ENCODE measurements around the gene MYL4.
"Not testable (repeated sequence)": the region's sequence is repeated elsewhere in the genome, so short reads cannot be mapped to it uniquely, and the experiment has no call there.

Gene MYL4

DNA sequence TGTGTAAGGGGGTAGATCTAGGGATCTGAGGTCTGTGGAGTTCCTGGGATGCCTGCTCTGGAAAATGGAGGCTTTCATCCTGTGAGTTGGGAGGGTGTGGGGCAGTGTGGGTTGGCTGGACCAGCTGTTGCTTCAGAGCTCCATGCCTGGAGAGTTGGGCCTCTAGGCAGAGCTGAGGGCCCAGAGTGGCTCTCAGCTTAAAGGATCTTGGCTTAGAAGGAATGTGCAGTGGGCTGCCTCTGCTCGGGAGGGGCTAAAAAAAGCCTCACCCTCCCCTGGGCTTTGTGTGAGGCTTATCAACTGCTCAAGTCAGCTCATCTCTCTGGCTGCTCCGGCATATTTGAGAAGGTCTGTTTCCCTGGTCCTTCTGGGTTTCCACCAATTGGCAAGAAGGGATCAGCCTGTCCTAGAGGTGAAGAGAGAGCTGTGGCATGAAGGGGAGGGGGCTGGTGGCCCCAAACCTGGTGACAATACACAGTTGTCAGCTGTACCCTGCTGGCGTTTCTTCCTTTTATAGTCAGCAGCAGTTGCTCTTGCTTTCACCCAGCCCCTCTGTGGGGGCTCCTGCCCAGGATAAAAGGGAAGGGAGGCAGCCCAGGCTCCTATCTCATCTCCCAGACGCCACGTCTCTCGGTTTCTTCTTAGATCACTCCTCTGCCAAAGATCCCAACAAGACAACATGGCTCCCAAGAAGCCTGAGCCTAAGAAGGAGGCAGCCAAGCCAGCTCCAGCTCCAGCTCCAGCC is at the start of gene MYL4:
Gene MYL4, plus strand, starts transcription at position 605 of the 745 bp plus-strand sequence. Its CDS starts 75 bp downstream, at position 680.
- no peak for DNase-seq (ENCODE audit: low read depth in 2 of 3, low spot score in 1 of 3)

DNA sequence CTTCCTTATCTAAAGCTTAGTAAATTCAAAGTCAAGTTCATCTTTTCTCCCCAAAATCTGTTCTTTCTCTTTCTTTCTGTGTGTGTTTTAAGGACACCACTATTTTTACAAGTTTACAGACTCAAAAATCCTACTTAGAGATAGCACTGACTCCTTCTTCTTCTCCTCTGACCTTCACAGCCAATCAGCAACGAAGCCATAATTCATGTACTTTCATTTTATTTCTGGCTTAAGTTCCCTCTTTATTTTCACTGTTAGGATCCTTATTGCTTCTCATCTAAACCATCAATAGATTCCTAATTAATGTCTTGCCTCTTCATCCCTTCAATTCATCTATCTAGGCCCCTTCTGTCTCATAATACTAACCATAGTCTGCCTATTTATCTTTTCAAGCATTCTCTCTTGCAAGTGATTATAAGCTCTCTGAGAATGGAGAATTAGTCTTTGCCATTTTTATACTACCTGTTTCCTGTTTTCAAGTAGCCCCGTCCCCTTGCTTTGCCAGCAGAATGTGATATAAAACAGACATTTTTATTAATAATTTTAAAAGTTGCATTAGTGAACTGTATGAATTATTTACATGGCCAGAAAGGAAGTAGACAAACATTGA is 47.0 kb upstream of the MYL4 start:
- DNase-seq (ENCODE audit: low read depth in 2 of 3, low spot score in 1 of 3): no peak

DNA sequence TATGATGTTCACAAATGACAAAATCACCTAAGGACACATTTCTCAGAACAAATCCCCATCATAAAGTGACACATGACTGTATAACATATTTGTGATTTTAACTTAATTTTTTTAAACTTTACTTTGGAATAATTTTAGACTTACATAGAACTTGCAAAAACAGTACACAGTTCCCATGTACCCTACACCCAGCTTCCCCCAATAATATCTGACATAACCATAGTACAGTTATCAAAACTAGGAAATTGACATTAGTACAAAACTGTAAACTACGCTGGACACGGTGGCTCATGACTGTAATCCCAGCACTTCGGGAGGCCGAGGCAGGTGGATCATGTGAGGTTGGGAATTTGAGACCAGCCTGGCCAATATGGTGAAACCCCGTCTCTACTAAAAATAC is 44.9 kb upstream of the MYL4 start:
- DNase-seq (ENCODE audit: low read depth in 2 of 3, low spot score in 1 of 3): no peak

DNA sequence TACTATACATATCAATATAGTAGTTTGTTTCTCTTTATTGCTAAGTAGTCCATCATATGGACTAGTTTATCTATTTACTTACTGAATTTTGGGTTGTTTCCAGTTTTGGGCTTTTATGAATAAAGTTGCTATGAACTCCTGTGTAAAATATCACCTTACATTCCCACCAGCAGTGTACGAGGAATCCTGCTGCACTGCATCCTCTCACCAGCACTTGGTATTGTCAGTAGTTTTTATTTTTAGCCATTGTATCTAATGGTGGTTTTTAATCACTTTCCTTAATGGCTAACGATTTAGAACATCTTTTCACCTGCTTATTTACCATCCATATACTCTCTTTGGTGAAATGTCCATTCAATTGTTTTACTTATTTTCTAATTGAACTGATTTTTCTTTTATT is 44.0 kb upstream of the MYL4 start:
- no peak for DNase-seq (ENCODE audit: low read depth in 2 of 3, low spot score in 1 of 3)

DNA sequence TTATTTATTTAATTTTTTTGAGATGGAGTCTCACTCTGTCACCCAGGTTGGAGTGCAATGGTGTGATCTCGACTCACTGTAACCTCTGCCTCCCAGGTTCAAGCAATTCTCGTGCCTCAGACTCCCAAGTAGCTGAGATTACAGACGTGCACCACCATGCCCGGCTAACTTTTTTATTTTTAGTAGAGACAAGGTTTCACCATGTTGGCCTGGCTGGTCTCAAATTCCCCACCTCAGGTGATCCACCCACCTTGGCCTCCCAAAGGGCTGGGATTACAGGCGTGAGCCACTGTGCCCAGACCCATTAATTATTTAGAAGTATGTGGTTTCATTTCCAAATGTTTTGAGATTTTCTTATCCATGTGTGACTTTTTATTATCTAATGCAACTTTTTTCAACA is 42.3 kb upstream of the MYL4 start:
- not testable (repeated sequence) for DNase-seq (ENCODE audit: low read depth in 2 of 3, low spot score in 1 of 3)

DNA sequence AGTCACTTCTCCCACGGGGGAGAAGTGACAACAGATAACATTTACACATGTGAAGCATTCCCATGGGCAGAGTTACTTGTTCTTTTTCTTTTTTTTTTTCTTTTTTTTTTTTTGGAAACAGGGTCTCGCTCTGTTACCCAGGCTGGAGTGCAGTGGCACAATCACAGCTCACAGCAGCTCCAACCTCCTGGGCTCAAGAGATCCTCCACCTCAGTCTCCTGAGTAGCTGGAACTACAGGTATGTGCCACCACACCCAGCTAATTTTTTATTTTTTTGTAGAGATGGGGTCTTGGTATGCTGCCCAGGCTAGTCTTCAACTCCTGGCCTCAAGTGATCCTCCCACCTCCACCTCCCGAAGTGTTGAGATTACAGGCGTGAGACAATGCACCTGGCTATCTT is 40.3 kb upstream of the MYL4 start:
- DNase-seq (ENCODE audit: low read depth in 2 of 3, low spot score in 1 of 3): not testable (repeated sequence)

DNA sequence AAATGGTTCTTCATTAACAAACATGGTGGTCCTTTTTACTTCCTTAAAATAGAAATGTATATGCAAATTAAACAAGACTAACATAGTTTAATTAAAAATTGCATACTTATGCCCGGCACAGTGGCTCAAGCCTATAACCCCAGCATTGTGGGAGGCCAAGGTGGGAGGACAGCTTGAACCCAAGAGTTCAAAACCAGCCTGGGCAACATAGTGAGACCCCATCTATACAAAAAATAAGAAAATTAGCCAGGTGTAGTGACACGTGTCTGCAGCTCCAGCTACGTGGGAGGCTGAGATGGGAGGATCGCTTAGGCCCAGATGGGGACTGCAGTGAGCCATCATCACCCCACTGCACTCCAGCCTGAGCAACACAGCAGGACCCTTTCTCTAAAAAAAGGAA is 38.4 kb upstream of the MYL4 start:
- no peak for DNase-seq (ENCODE audit: low read depth in 2 of 3, low spot score in 1 of 3)

DNA sequence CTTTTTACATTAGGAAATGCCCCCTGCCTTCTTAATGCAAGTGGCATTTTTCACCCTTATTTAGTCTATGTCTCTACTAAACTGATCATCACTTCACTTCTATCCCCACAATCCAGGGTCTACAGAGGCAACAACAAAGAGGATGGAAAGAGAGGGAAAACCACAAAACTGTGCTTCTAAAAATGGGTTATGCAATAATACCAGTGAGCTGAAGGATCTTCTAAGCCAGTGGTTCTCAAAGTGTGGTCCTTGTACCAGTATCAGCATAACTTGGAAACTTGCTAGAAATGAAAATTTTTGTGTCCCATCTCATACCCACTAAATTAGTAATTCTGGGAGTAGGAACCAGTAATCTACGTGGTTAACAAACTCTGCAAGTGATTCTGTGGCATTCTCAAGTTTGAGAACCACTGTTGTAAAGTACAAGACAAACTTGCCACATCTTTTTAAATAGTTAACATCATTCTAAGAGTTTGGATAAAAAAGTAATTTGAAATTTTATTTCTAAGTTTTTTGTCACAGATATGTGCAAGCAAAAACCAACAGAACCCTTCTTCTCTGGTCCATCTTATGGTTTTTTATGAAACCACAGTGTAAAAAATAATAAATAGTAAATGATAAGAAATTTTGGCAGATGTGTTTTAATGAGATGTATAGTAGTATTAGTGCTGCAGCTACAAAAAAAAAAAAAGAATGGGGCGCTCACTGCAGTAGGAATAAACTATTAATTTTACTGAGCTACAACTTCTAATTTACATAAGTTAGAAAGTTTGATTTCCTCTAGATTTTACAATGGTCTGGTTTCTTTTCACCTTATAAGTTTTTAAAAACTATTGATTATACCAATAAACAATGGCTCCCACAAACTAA is 36.2 kb upstream of the MYL4 start:
- DNase-seq (ENCODE audit: low read depth in 2 of 3, low spot score in 1 of 3): no peak

DNA sequence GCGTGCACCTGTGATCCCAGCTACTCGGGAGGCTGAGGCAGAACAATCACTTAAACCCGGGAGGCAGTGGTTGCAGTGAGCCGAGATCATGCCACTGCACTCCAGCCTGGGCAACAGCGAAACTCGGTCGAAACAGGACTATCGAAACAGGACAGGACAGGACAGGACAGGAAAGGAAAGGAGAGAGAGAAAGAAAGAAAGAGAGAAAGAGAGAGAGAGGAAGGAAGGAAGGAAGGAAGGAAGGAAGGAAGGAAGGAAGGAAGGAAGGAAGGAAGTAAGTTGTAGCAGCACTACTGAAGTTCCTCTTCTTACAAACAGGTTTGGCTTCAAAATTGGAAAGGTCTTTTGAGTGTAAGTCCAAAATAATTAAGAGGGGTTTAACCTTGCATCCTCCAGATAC is 34.3 kb upstream of the MYL4 start:
- DNase-seq (ENCODE audit: low read depth in 2 of 3, low spot score in 1 of 3): not testable (repeated sequence)

DNA sequence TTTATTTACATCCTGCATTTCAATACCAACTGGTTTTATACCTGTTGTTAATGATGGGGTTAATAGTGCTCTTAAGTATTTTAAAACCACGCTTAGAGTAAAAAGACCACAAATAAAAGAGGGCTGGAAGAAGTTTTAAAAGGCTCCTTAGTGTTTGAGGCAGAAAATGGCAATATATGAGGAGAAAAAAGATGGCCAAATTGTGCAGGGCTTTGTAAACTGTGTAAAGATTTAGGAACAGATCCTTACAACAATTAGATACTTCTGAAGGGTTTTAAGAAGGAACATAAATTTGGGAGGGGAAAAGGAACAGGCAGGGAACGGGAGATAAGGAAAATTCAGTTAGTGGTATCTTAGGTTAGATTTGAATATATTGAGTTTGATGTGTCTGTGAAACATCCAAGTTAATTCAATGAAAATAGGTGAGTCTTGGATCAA is 32.7 kb upstream of the MYL4 start:
- DNase-seq (ENCODE audit: low read depth in 2 of 3, low spot score in 1 of 3): no peak

DNA sequence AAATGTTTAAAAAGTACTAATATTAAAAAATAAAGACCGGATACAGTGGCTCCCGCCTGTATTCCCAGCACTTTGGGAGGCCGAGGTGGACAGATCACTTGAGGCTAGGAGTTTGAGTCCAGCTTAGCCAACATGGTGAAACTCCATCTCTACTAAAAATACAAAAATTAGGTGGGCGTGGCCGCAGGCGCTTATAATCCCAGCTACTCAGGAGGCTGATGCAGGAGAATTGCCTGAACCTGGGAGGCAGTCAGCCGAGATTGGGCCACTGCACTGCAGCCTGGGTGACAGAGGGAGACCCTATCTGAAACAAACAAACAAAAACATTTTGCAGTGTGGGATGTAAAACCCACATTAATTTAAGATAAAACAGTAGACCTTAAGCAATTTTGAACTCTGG is 31.9 kb upstream of the MYL4 start:
- no peak for DNase-seq (ENCODE audit: low read depth in 2 of 3, low spot score in 1 of 3)

DNA sequence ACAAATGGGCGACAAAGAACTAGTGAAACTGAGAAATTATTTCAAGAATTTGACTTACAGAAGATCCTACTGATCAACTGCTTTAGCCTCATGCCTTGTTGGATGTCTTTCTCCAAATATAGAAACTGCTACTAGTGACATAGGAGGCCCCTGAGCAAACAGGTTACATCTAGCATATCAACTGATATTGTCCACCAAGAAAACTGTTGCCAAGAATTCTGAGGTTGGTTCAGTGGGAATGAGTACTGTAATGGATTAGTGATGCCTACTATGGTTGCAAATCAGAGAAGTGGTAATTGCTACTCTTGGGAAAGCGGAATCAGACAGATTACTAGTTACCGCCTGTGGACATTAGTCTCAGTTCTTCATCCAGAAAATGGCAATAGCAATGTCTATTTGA is 30.0 kb upstream of the MYL4 start:
- no peak for DNase-seq (ENCODE audit: low read depth in 2 of 3, low spot score in 1 of 3)

DNA sequence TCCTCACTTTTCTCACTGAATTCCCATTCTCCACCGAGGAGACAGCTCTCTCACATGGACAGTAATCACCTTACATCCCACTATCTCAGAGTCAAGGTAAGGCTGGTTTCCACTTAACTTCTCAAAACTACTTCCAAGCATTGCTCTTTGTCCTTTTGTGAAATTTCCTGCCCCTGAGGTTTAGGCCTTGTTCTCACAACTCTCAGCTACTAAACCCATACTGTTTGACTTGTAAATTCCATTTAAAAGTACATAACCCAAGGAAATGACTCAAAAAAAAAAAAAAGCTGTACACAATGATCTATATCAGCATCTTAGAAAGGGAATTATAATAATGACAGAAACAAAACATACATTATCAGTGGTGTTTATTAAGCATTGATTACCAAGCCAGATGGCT is 28.8 kb upstream of the MYL4 start:
- DNase-seq (ENCODE audit: low read depth in 2 of 3, low spot score in 1 of 3): no peak

DNA sequence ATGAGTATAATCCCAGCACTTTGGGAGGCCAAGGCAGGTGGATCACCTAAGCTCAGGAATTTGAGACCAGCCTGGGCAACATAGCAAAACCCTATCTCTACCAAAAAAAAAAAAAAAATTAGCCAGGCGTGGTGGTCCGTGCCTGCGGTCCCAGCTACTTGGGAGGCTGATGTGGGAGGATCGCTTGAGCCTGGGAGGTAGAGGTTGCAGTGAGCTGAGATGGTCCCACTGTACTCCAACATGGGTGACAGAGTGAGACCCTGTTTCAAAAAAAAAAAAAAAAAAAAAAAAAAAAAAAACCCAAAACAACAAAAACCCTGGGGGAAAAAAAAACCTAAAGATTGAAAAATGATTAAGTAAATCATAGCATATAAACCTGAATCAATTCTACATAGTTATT is 28.2 kb upstream of the MYL4 start:
- not testable (repeated sequence) for DNase-seq (ENCODE audit: low read depth in 2 of 3, low spot score in 1 of 3)

DNA sequence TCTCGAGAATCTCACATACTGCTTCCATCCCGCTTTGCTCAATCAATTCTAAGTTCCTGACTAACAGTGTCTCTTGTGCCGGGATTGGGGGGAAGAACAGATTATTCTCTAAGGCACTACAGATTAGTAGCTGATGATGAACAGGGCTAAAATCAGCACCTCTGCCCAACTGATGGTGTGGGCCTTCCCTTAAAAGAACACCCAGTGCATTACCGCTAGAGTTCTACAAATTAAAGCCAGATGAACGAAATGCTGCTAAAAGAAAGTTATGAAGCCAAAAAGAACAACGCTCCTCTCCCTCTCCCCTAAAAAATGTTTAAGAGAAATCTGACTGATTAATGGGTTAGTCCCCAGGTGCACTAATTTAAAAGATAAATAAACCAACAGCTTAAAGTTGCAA is 24.5 kb upstream of the MYL4 start:
- no peak for DNase-seq (ENCODE audit: low read depth in 2 of 3, low spot score in 1 of 3)

DNA sequence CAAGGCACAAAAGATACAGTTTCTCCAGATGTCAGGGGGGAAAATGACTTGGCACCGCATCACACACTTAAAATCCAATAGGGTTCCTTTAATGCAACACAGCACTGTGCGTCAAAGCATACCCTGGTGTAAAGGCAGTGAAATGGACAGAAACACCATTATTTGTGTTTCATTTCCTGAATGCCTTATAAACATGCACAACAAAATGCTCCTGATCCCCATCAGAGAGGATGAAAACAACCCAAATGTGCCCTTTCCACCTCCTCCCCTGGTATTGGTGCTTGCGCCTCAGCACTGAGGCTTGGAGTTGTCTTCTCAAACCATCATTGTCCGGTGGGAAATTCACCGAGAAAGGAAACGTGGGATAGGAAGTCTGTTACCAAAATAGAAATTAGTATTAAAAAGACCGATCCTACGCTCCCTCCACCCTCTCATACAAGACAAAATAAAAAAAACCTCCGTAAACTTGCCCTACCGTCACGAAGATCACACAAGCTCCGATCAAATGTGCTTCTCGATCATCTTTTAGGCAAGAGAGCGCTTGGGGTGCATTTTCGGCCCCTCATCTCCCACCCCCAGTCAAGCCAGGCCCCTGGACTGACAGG is 20.8 kb upstream of the MYL4 start:
- no peak for DNase-seq (ENCODE audit: low read depth in 2 of 3, low spot score in 1 of 3)

DNA sequence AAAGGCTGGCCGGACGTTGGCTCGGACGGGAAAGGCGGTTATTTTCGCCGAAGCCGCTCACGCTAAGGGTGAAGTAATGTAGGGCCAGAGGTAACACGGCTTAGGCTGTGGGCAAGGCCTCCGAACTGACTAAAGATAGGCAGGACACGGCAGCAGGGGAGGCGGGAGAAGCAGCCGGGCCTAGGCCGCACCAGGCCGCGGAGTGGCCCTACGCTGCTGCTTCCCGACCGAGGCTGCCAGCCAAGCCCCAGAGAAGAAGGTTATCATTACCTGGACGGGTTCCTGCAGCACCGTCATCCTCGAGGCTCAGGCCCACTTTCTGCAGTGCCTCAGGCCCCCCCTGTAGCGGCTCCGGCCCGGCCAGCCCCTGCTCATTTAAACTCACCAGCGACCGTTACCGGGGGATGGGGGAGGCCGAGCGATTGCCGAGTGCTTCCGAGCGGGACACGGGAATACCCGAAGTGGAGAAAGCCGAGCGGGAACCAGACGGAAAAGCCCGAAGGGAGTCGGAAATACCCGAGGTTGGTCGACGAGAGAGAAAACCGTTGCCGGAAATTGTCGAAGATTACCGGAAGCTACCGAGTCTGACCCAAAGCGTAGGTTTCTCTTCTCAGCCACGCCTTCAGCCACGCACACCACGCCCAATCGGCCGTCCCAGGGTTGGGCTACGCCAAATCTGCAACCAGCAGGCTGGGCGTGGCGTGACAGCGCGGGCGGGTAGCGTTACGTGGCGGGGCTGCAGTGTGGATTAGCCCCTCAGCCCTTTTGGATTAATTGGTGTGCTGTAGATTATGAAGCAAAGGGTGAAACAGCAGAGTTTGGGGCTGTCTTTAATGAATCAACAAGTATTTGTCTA is 20.0 kb upstream of the MYL4 start, which contains the start of gene CDC27:
Gene CDC27, minus strand, starts transcription at position 420 of the 856 bp plus-strand sequence. Its CDS starts 123 bp downstream, at position 297.
- DNase-seq (ENCODE audit: low read depth in 2 of 3, low spot score in 1 of 3): peak; percentile 99 to 100 (median 100)

DNA sequence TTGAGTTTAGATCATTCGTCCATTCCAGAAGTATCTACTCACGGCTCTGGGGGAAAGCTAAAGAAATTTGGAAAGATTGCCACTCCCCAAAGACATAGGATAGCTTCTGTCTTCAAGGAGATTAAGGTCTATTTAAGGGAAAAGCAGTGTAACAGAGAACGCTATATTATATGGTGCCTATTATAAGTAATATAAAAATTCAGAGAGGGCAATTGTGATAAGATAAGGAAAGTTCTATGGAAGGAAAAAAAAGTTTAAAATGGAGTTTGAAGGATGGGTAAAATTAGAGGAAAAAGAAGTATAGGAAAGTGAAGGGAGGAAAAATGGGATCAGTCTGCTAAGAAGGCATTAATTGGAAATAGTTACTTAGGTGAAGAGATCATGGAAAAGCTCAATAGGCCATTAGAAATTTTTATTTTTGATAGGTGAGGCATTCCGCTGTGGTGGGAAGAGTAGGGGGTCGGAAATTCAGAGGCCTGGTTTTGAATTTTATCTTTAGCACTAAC is 19.4 kb upstream of the MYL4 start:
- no peak for DNase-seq (ENCODE audit: low read depth in 2 of 3, low spot score in 1 of 3)

DNA sequence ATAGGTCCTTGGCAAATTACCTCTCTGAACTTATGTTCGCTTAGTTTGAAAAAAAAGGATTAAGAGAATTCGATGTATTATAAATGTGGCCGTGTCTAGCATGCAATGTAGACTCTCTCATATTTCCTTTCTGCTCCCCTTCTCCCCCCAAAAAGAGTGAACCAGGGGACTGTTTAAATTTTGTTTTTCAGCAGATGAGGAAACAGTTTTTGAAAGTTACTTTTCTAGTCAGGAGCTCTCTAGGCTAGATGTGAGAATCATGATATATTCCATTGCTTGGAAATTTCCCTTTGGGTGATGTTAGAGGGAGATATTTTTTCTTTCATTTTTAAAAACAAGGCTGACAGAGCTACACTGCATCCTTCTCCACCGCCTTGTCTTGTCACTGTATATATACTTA is 18.9 kb upstream of the MYL4 start:
- DNase-seq (ENCODE audit: low read depth in 2 of 3, low spot score in 1 of 3): no peak

DNA sequence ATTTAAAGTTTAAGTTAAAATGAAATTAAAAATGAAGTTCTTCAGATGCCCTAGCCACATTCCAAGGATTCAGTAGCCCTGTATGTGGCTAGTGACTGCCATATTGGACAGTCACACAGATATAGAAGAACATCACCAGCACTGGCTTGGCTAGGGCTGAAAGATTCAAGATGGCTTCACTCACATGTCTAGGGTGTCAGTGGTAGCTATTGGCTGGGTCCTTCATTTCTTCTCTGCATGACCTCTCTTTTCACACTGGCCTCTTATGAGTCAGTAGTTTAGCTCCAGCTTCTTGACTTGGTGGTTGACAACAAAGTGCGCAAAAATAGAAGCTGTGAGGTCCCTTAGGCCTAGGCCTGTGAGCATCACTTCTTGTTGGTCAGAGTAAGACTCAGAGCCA is 18.4 kb upstream of the MYL4 start:
- no peak for DNase-seq (ENCODE audit: low read depth in 2 of 3, low spot score in 1 of 3)

Measured in stimulated activated CD4-positive, alpha-beta T cell treated with anti-CD3 and anti-CD28 coated beads, Interleukin-12 subunit alpha, Interleukin-12 subunit beta, amount 100 ng/mL, for 48 hours (primary cell).